Measurements from ENCODE around the gene THBS4.

The THBS4 gene

GRCh38 chr5:80043187-80043586 is 8.0 kb downstream of the THBS4 start:
- no peak for TF ChIP-seq ZNF565 (CRISPR knock-in tag; conservative IDR thresholded peaks at IDR 0.05; ENCODE audit: low read depth)
- no peak for TF ChIP-seq ISL1 (CRISPR knock-in tag; IDR thresholded peaks at IDR 0.05)
- no peak for TF ChIP-seq TOX (CRISPR knock-in tag; IDR thresholded peaks at IDR 0.05; ENCODE audit: borderline replicate concordance)
- TF ChIP-seq, protein P1, sequence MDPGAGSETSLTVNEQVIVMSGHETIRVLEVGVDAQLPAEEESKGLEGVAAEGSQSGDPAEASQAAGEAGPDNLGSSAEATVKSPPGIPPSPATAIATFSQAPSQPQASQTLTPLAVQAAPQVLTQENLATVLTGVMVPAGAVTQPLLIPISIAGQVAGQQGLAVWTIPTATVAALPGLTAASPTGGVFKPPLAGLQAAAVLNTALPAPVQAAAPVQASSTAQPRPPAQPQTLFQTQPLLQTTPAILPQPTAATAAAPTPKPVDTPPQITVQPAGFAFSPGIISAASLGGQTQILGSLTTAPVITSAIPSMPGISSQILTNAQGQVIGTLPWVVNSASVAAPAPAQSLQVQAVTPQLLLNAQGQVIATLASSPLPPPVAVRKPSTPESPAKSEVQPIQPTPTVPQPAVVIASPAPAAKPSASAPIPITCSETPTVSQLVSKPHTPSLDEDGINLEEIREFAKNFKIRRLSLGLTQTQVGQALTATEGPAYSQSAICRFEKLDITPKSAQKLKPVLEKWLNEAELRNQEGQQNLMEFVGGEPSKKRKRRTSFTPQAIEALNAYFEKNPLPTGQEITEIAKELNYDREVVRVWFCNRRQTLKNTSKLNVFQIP (CRISPR knock-in tag; IDR thresholded peaks at IDR 0.05; ENCODE audit: borderline replicate concordance, low read depth) = no peak
- TF ChIP-seq RARB (CRISPR knock-in tag; IDR thresholded peaks at IDR 0.05) = no peak
- TF ChIP-seq ARNTL (CRISPR knock-in tag; IDR thresholded peaks at IDR 0.05; ENCODE audit: borderline replicate concordance, low read depth) = no peak
- no peak for TF ChIP-seq PPARA (CRISPR knock-in tag; IDR thresholded peaks at IDR 0.05; ENCODE audit: borderline replicate concordance)
- TF ChIP-seq, protein P2, sequence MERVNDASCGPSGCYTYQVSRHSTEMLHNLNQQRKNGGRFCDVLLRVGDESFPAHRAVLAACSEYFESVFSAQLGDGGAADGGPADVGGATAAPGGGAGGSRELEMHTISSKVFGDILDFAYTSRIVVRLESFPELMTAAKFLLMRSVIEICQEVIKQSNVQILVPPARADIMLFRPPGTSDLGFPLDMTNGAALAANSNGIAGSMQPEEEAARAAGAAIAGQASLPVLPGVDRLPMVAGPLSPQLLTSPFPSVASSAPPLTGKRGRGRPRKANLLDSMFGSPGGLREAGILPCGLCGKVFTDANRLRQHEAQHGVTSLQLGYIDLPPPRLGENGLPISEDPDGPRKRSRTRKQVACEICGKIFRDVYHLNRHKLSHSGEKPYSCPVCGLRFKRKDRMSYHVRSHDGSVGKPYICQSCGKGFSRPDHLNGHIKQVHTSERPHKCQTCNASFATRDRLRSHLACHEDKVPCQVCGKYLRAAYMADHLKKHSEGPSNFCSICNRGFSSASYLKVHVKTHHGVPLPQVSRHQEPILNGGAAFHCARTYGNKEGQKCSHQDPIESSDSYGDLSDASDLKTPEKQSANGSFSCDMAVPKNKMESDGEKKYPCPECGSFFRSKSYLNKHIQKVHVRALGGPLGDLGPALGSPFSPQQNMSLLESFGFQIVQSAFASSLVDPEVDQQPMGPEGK (CRISPR knock-in tag; IDR thresholded peaks at IDR 0.05; ENCODE audit: borderline replicate concordance) = no peak
- TF ChIP-seq ZFP30 (CRISPR knock-in tag; IDR thresholded peaks at IDR 0.05) = no peak
- no peak for ATAC-seq

DNA sequence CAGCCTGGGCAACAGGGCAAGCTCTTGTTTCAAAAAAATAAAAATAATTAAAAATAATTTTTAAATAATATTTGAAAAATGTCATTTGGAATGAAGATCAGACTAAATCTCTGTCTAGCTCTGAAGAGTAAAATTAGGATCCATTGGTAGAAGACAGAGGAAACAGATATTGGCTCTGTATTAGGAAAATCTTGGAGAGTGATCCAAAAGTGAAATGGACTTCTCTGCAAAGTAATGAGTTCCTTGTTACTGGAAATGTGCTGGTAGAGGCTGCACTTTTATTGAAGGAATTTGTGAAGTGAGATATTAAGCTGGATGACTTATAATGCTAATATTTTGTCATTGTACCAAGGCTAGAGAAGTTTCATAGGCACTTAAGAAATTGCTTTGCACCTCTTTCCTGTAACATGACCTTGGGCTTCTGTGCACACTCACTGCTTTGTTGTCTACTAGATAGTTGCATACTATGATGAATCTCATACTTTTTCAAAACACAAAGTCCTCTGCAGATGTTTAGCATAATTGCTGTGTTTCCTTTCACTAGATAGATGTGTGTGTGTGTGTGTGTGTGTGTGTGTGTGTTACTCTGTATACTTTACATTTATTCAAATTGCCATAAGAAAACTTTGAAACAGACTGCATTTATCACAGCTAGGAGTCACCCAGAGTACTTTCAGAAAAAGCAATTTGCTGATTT is 13.1 kb downstream of the THBS4 start:
- no peak for ATAC-seq
- no peak for TF ChIP-seq PPARA (CRISPR knock-in tag; IDR thresholded peaks at IDR 0.05; ENCODE audit: borderline replicate concordance)
- TF ChIP-seq RARB (CRISPR knock-in tag; IDR thresholded peaks at IDR 0.05) = no peak
- no peak for TF ChIP-seq ISL1 (CRISPR knock-in tag; IDR thresholded peaks at IDR 0.05)
- TF ChIP-seq, protein P3, sequence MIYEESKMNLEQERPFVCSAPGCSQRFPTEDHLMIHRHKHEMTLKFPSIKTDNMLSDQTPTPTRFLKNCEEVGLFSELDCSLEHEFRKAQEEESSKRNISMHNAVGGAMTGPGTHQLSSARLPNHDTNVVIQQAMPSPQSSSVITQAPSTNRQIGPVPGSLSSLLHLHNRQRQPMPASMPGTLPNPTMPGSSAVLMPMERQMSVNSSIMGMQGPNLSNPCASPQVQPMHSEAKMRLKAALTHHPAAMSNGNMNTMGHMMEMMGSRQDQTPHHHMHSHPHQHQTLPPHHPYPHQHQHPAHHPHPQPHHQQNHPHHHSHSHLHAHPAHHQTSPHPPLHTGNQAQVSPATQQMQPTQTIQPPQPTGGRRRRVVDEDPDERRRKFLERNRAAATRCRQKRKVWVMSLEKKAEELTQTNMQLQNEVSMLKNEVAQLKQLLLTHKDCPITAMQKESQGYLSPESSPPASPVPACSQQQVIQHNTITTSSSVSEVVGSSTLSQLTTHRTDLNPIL (CRISPR knock-in tag; IDR thresholded peaks at IDR 0.05; ENCODE audit: low read depth) = no peak
- TF ChIP-seq TOX (CRISPR knock-in tag; IDR thresholded peaks at IDR 0.05; ENCODE audit: borderline replicate concordance) = no peak
- TF ChIP-seq ZFP30 (CRISPR knock-in tag; IDR thresholded peaks at IDR 0.05) = no peak
- no peak for TF ChIP-seq BACH2 (CRISPR knock-in tag; IDR thresholded peaks at IDR 0.05; ENCODE audit: borderline replicate concordance)
- TF ChIP-seq ZFP3 (CRISPR knock-in tag; IDR thresholded peaks at IDR 0.05) = no peak
- no peak for TF ChIP-seq ZNF8 (CRISPR knock-in tag; IDR thresholded peaks at IDR 0.05)
- TF ChIP-seq, protein P1 (CRISPR knock-in tag; IDR thresholded peaks at IDR 0.05; ENCODE audit: borderline replicate concordance, low read depth) = no peak
- no peak for TF ChIP-seq CSRNP3 (CRISPR knock-in tag; IDR thresholded peaks at IDR 0.05)
- no peak for TF ChIP-seq ZNF565 (CRISPR knock-in tag; conservative IDR thresholded peaks at IDR 0.05; ENCODE audit: low read depth)
- no peak for TF ChIP-seq SNAI2 (CRISPR knock-in tag; IDR thresholded peaks at IDR 0.05)
- no peak for TF ChIP-seq OSR1 (CRISPR knock-in tag; IDR thresholded peaks at IDR 0.05)
- TF ChIP-seq TCF4 (CRISPR knock-in tag; IDR thresholded peaks at IDR 0.05; ENCODE audit: borderline replicate concordance) = no peak
- no peak for TF ChIP-seq CSDC2 (CRISPR knock-in tag; IDR thresholded peaks at IDR 0.05)
- no peak for TF ChIP-seq GLIS3 (CRISPR knock-in tag; IDR thresholded peaks at IDR 0.05)

- no peak for ATAC-seq
- TF ChIP-seq CSRNP3 (CRISPR knock-in tag; IDR thresholded peaks at IDR 0.05) = no peak
- TF ChIP-seq TSHZ2 (CRISPR knock-in tag; IDR thresholded peaks at IDR 0.05) = no peak
- no peak for TF ChIP-seq ZFP3 (CRISPR knock-in tag; IDR thresholded peaks at IDR 0.05)
- no peak for TF ChIP-seq PPARA (CRISPR knock-in tag; IDR thresholded peaks at IDR 0.05; ENCODE audit: borderline replicate concordance)
- TF ChIP-seq, protein P1 (CRISPR knock-in tag; IDR thresholded peaks at IDR 0.05; ENCODE audit: borderline replicate concordance, low read depth) = no peak
- no peak for TF ChIP-seq ZNF70 (CRISPR knock-in tag; IDR thresholded peaks at IDR 0.05)
- no peak for TF ChIP-seq ISL1 (CRISPR knock-in tag; IDR thresholded peaks at IDR 0.05)
Observed at GRCh38 chr5:80052464-80052863, 17.3 kb downstream of the THBS4 start.

Measured in SK-N-SH treated with all-trans-retinoic acid at 6 μM for 48 hours (cell line).